ENCODE results near the gene TACC3.

Gene TACC3

GRCh38 chr4:1762264-1763010 lies 41.1 kb downstream of the TACC3 start:
- DNase-seq: no peak

GRCh38 chr4:1763070-1763549 lies 41.8 kb downstream of the TACC3 start:
- no peak for DNase-seq

- no peak for DNase-seq
Measured at GRCh38 chr4:1763550-1764080, 42.3 kb downstream of the TACC3 start.

- no peak for DNase-seq
Measured at GRCh38 chr4:1764670-1765069, 43.3 kb downstream of the TACC3 start.

GRCh38 chr4:1765409-1766072 lies 44.2 kb downstream of the TACC3 start:
- DNase-seq: no peak

GRCh38 chr4:1766106-1767060 lies 45.1 kb downstream of the TACC3 start:
- no peak for DNase-seq

- DNase-seq: peak in 1 of 2 donors; percentile 25
Measured at GRCh38 chr4:1767061-1767769, 45.9 kb downstream of the TACC3 start.

- DNase-seq: peak in 1 of 2 donors; percentile 26
Measured at GRCh38 chr4:1767770-1768366, 46.5 kb downstream of the TACC3 start.

- DNase-seq: no peak
Measured at GRCh38 chr4:1768367-1769034, 47.2 kb downstream of the TACC3 start.

GRCh38 chr4:1769692-1770091 lies 48.4 kb downstream of the TACC3 start:
- DNase-seq: no peak

GRCh38 chr4:1770245-1770644 lies 48.9 kb downstream of the TACC3 start:
- DNase-seq: no peak

GRCh38 chr4:1770791-1771231 lies 49.5 kb downstream of the TACC3 start:
- no peak for DNase-seq

- DNase-seq: no peak
Measured at GRCh38 chr4:1771555-1772305, 50.4 kb downstream of the TACC3 start.

- no peak for DNase-seq
Measured at GRCh38 chr4:1772853-1773538, 51.7 kb downstream of the TACC3 start.

GRCh38 chr4:1773754-1774153 lies 52.4 kb downstream of the TACC3 start:
- no peak for DNase-seq

- no peak for DNase-seq
Measured at GRCh38 chr4:1775731-1776500, 54.6 kb downstream of the TACC3 start.

GRCh38 chr4:1776521-1777161 lies 55.3 kb downstream of the TACC3 start:
- no peak for DNase-seq
